IMR-90 (cell line): ENCODE measurements around the gene MGAT5. TPM values are rescaled to one million over a fixed set of nuclear protein-coding genes. Genes with fewer than 3 reads are reported as not detected.

ENCODE experiments used
- ATAC-seq: fragments of 200-7000 bp; cut with Tn5 transposase; 2 replicates; pipeline ENCODE4 v1.9.1; 2020; ENCODE audit warnings: low read depth, mild to moderate bottlenecking, moderate library complexity
- BruUV-seq: library from RNA; stranded (reverse); fragments of 400-500 nt; replicated peaks from 2 replicates; lab custom pipeline; 2021; lab: Mats Ljungman, UMichigan
- CTCF ChIA-PET: fragments of 300-600 bp; formaldehyde crosslinking; extraction: SDS; loops from one replicate; lab custom pipeline; 2021; ENCODE audit warnings: antibody characterized with exemption; lab: Yijun Ruan, JAX
- POLR2A ChIA-PET: fragments of 300-600 bp; sonication (Branson Sonifier 250); formaldehyde crosslinking; loops from one replicate; lab custom pipeline; 2022; ENCODE audit warnings: antibody characterized with exemption; ENCODE audit not compliant: unreplicated experiment; lab: Charles Lee
- DNase-seq: peaks from one replicate; pipeline ENCODE4 v3.0.0; 2013
- H2AFZ ChIP-seq: replicated peaks from 2 replicates; pipeline ENCODE3; 2013; ENCODE audit warnings: low read length, mild to moderate bottlenecking; ENCODE audit not compliant: poor library complexity
- H2AK5ac ChIP-seq: 2 replicates; pipeline ENCODE4 v1.6.1; 2013; ENCODE audit warnings: low read depth, low read length, inconsistent platforms
- H2AK9ac ChIP-seq: replicated peaks from 2 replicates; pipeline ENCODE3; 2013; ENCODE audit warnings: mild to moderate bottlenecking, low read depth, low read length, moderate library complexity; ENCODE audit not compliant: poor library complexity
- H2BK120ac ChIP-seq: 2 replicates; pipeline ENCODE4 v1.6.1; 2013; ENCODE audit warnings: low read depth, low read length, inconsistent platforms
- H2BK15ac ChIP-seq: 3 replicates; pipeline ENCODE4 v1.6.1; 2013; ENCODE audit warnings: low read depth, low read length, inconsistent platforms
- H2BK20ac ChIP-seq: 2 replicates; pipeline ENCODE4 v1.6.1; 2013; ENCODE audit warnings: low read depth, mild to moderate bottlenecking, inconsistent platforms, low read length, moderate library complexity
- H2BK5ac ChIP-seq: 2 replicates; pipeline ENCODE4 v1.6.1; 2013; ENCODE audit warnings: mild to moderate bottlenecking, low read depth, low read length, inconsistent platforms; ENCODE audit not compliant: poor library complexity, severe bottlenecking
- H3K14ac ChIP-seq: replicated peaks from 2 replicates; pipeline ENCODE4 v1.6.1; 2013; ENCODE audit warnings: low read depth, low read length, inconsistent platforms
- H3K18ac ChIP-seq: 2 replicates; pipeline ENCODE4 v1.6.1; 2013; ENCODE audit warnings: low read depth, low read length, control low read depth
- H3K23ac ChIP-seq: 2 replicates; pipeline ENCODE4 v1.6.1; 2013; ENCODE audit warnings: low read depth, low read length, inconsistent platforms
- H3K27ac ChIP-seq: 2 replicates; pipeline ENCODE4 v1.5.1; 2013; ENCODE audit warnings: mild to moderate bottlenecking, control low read depth, low read length; ENCODE audit not compliant: insufficient read depth
- H3K27me3 ChIP-seq: 2 replicates; pipeline ENCODE4 v1.6.1; 2013; ENCODE audit warnings: low read length; ENCODE audit not compliant: control insufficient read depth, insufficient read depth
- H3K36me3 ChIP-seq: 2 replicates; pipeline ENCODE4 v1.6.1; 2013; ENCODE audit warnings: low read length, mixed read lengths; ENCODE audit not compliant: control insufficient read depth, insufficient read depth
- H3K4ac ChIP-seq: 2 replicates; pipeline ENCODE4 v1.6.1; 2013; ENCODE audit warnings: low read depth, low read length, inconsistent platforms
- H3K4me1 ChIP-seq: 2 replicates; pipeline ENCODE4 v1.6.1; 2013; ENCODE audit warnings: low read length, mixed read lengths; ENCODE audit not compliant: control insufficient read depth, insufficient read depth
- H3K4me2 ChIP-seq: 2 replicates; pipeline ENCODE4 v1.6.1; 2013; ENCODE audit warnings: low read depth, mild to moderate bottlenecking, control low read depth, low read length, moderate library complexity
- H3K4me3 ChIP-seq: 2 replicates; pipeline ENCODE4 v1.5.1; 2013; ENCODE audit warnings: low read depth, mild to moderate bottlenecking, control low read depth, low read length, moderate library complexity; ENCODE audit not compliant: insufficient read depth
- H3K56ac ChIP-seq: 2 replicates; pipeline ENCODE4 v1.6.1; 2013; ENCODE audit warnings: low read length, inconsistent platforms; ENCODE audit not compliant: insufficient read depth; ENCODE audit errors: extremely low read depth
- H3K79me1 ChIP-seq, 2 experiments: 2 replicates each; pipeline ENCODE4 v1.6.1; 2013; ENCODE audit warnings: low read length in 2 of 2, inconsistent platforms in 1 of 2, low read depth in 1 of 2
- H3K9ac ChIP-seq: 2 replicates; pipeline ENCODE4 v1.6.1; 2013; ENCODE audit warnings: low read depth, low read length, control low read depth
- H3K9me1 ChIP-seq: 2 replicates; pipeline ENCODE4 v1.6.1; 2013; ENCODE audit warnings: low read length, inconsistent platforms; ENCODE audit not compliant: insufficient read depth
- H3K9me3 ChIP-seq: 2 replicates; pipeline ENCODE4 v1.6.1; 2013; ENCODE audit warnings: low read length; ENCODE audit not compliant: control insufficient read depth, insufficient read depth
- H4K20me1 ChIP-seq: 2 replicates; pipeline ENCODE4 v1.6.1; 2013; ENCODE audit warnings: low read length, inconsistent platforms; ENCODE audit not compliant: insufficient read depth
- H4K5ac ChIP-seq: 2 replicates; pipeline ENCODE4 v1.6.1; 2013; ENCODE audit warnings: mild to moderate bottlenecking, low read depth, low read length, control low read depth
- H4K8ac ChIP-seq, 2 experiments: 2 replicates each; pipeline ENCODE4 v1.6.1; 2013; ENCODE audit warnings: low read depth in 2 of 2, low read length in 2 of 2, control low read depth in 1 of 2, inconsistent platforms in 1 of 2
- H4K91ac ChIP-seq: 2 replicates; pipeline ENCODE4 v1.6.1; 2013; ENCODE audit warnings: low read depth, low read length, inconsistent platforms; ENCODE audit not compliant: insufficient read depth
- MAFK ChIP-seq: IDR thresholded peaks from 2 replicates; pipeline ENCODE4 v1.6.1; 2012; ENCODE audit warnings: low read depth, low read length, improper control_type of control experiment
- POLR2A ChIP-seq: IDR thresholded peaks from 2 replicates; pipeline ENCODE4 v1.6.1; 2012; ENCODE audit warnings: mild to moderate bottlenecking, low read depth, low read length
- WGBS, 2 experiments: methylation state at CpG; one replicate each; pipeline versions ENCODE4 v1.1.5 to v1.1.7; 2013; ENCODE audit warnings: missing lambda C conversion rate in 2 of 2; ENCODE audit not compliant: insufficient read length in 1 of 2; ENCODE audit errors: extremely low coverage in 2 of 2; 5-methylcytosine and 5-hydroxymethylcytosine counted together
- dilution Hi-C: fragments of 300-500 bp; cut with HindIII; formaldehyde crosslinking; loops from one replicate; pipeline ENCODE4 v1.14.3; 2018; ENCODE audit warnings: low sequenced_read_pairs; ENCODE audit not compliant: unreplicated experiment
- in situ Hi-C: fragments of 300-500 bp; cut with MboI; formaldehyde crosslinking; loops from 3 replicates; pipeline ENCODE4 v1.14.3; 2019; ENCODE audit warnings: low sequenced_read_pairs, inconsistent platforms, mixed read lengths
- intact Hi-C: fragments of 100-400 bp; cut with micrococcal nuclease; formaldehyde crosslinking; loops from 2 replicates; pipeline ENCODE4 v1.10.0; 2022
- polyA plus RNA-seq, 3 experiments: library from polyadenylated mRNA; depleted of rRNA; stranded (reverse); fragments of >200 nt; gene quantifications; 2 replicates each; pipeline ENCODE4 v1.2.3, GENCODE V29; 2012; ENCODE audit warnings: low replicate concordance in 1 of 3
- total RNA-seq: library from RNA; depleted of rRNA; stranded (reverse); fragments of >200 nt; gene quantifications from 2 replicates; pipeline ENCODE4 v1.2.3, GENCODE V29; 2012

The MGAT5 gene
- total and polyA plus RNA-seq, 2 of the 4 experiments (the other 2 are of a cell fraction): 22.9 to 59.9 TPM

DNA sequence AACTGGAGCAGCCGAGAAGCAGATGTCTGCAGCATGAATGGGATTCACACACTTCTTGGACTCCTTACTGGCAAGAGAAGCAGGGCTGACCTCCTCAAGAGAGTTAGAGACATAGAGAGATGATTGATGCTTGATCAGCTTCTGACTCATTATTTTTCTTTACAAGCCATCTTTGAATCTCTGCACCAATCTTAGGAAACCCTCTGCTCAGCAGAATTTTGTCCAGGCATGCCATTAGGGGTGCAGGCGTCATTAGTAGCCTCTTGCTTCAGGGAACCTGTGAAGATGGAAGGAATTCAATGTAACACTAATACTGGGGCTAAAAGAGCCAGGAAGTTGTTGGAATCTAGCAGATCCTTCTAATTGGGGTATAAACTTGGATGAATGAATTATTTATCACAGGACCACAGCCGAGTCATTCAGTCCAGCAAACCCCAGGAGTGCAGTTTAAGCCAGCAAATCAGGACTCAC, 151.8 kb downstream of the MGAT5 start:
- Histone ChIP-seq H2BK120ac (peak overlapping the region; percentile 54), H2BK5ac (peak overlapping the region; percentile 44), H2AK9ac (no peak overlapping the region), H3K56ac (no peak overlapping the region), H2AFZ (no peak overlapping the region), H3K9ac (no peak overlapping the region), H3K18ac (peak overlapping the region; percentile 27; the same call in 1 of the 2 replicates), H2BK15ac (peak overlapping the region; percentile 73; the same call in 2 of the 3 replicates), H2BK20ac (peak overlapping the region; percentile 27), H3K27ac (no peak overlapping the region), H4K5ac (peak overlapping the region; percentile 5; the same call in 1 of the 2 replicates), H4K8ac (0 out of 4 replicates have a peak overlapping the region, but pooled peaks of 1 of the 2 experiments have one; percentile 2), H2AK5ac (no peak overlapping the region), H3K4me1 (peaks cover 39% of the 10 kb centered on the region), H3K4me2 (no peak overlapping the region), H3K4ac (peak overlapping the region; percentile 79; the same call in 1 of the 2 replicates), H3K4me3 (no peak overlapping the region), H3K36me3 (peaks cover 15% of the 10 kb centered on the region), H4K20me1 (peaks cover 6% of the 10 kb centered on the region; the same call in 1 of the 2 replicates), H3K9me1 (peaks cover 36% of the 10 kb centered on the region), H3K27me3 (no peaks in the 10 kb centered on the region), H3K14ac (peak overlapping the region; percentile 39; the same call in 1 of the 2 replicates), H3K79me1 (peaks cover 18 to 80% of the 10 kb centered on the region in 2 experiments), H3K9me3 (no peaks in the 10 kb centered on the region), H3K23ac (no peak overlapping the region), H4K91ac (peak overlapping the region; percentile 2; the same call in 1 of the 2 replicates)
- WGBS, 2 experiments: no CpG with 5 or more reads among the region's 3 CpGs
- in situ Hi-C loops: loop anchor here (25.0 kb wide), 1 partner anchor 518 kb away; no protein-coding TSS in a partner anchor
- intact Hi-C loops: no loop called here
- ChIA-PET POLR2A (no interaction called here), CTCF (no interaction called here)
- TF ChIP-seq MAFK (peak; percentile 59; the same call in 1 of the 2 replicates), POLR2A (no peak)
- peak; percentile 40 for DNase-seq
- no TSS peak for BruUV-seq
- ATAC-seq: no peak
- dilution Hi-C loops: no loop called here
